Glutamatergic neuron (in vitro differentiated cells): Measurements from ENCODE around the gene POLR2J2. TPM values are rescaled to one million over a fixed set of nuclear protein-coding genes. Genes with fewer than 3 reads are reported as not detected.
"Not testable (repeated sequence)": the region's sequence is repeated elsewhere in the genome, so short reads cannot be mapped to it uniquely, and the experiment has no call there.

ENCODE experiments used
- DNase-seq: peaks from one replicate; pipeline ENCODE4 v3.0.0; 2022
- H3K27ac Mint-ChIP-seq: one replicate; pipeline ENCODE4 v1.8.0; 2020; ENCODE audit warnings: mild to moderate bottlenecking, mixed read lengths, inconsistent platforms; ENCODE audit not compliant: unreplicated experiment
- H3K27me3 Mint-ChIP-seq: one replicate; pipeline ENCODE4 v1.8.0; 2020; ENCODE audit warnings: mild to moderate bottlenecking, moderate library complexity, mixed read lengths, inconsistent platforms; ENCODE audit not compliant: unreplicated experiment
- H3K36me3 Mint-ChIP-seq: one replicate; pipeline ENCODE4 v1.8.0; 2020; ENCODE audit warnings: mild to moderate bottlenecking, mixed read lengths, inconsistent platforms; ENCODE audit not compliant: unreplicated experiment
- H3K4me1 Mint-ChIP-seq: one replicate; pipeline ENCODE4 v1.8.0; 2020; ENCODE audit warnings: mild to moderate bottlenecking, low read depth, mixed read lengths, inconsistent platforms; ENCODE audit not compliant: unreplicated experiment
- H3K4me3 Mint-ChIP-seq: one replicate; pipeline ENCODE4 v1.8.0; 2020; ENCODE audit warnings: mild to moderate bottlenecking, mixed read lengths, inconsistent platforms; ENCODE audit not compliant: unreplicated experiment
- H3K9me3 Mint-ChIP-seq: one replicate; pipeline ENCODE4 v1.8.0; 2020; ENCODE audit warnings: mild to moderate bottlenecking, moderate library complexity, mixed read lengths, inconsistent platforms; ENCODE audit not compliant: unreplicated experiment
- total RNA-seq: library from RNA; stranded (reverse); fragmentation: NEBNext Ultra II Directional; extraction: Animal tissue kit (Norgen Biotek cat#: 25700); gene quantifications from one replicate; pipeline ENCODE4 v1.2.1, GENCODE V29; 2021; ENCODE audit not compliant: unreplicated experiment

The POLR2J2 gene
- total RNA-seq, 1 donor from 2014 or later, result 13.4 TPM

- not testable (repeated sequence) for H3K36me3 Mint-ChIP-seq, H3K4me3 Mint-ChIP-seq, H3K27me3 Mint-ChIP-seq, H3K27ac Mint-ChIP-seq, H3K9me3 Mint-ChIP-seq, H3K4me1 Mint-ChIP-seq
- DNase-seq, result peak; percentile 2
Observed at GRCh38 chr7:102647813-102648212, 23.6 kb downstream of the POLR2J2 start.

DNA sequence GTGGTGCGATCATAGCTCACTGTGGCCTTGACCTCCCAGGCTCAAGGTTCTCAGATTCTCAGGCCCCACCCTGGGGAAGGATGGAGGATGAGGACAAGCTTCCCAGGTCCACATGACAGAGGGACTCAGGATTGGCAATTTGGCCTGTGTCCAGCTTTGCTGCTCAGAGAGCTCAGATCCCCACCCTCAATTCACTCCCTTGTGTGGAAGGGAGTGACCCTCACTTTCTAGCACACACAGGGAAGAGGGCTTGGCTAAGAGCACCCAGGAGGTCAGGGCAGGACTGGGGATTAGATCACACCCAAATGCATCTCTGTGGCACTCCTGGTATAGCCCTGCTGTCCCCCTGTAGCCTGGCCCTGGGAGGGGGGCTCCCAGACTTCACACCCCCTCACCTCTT lies 28.1 kb downstream of the POLR2J2 start:
- H3K27ac Mint-ChIP-seq, H3K4me3 Mint-ChIP-seq, H3K27me3 Mint-ChIP-seq, H3K36me3 Mint-ChIP-seq, H3K9me3 Mint-ChIP-seq, H3K4me1 Mint-ChIP-seq, DNase-seq: not testable (repeated sequence)

GRCh38 chr7:102642691-102643090 lies 28.8 kb downstream of the POLR2J2 start, which contains the start of gene UPK3BL1:
TSS of gene UPK3BL1 (minus strand) at chr7:102642791. CDS start at chr7:102642741, 50 bp downstream.
- not testable (repeated sequence) for H3K27ac Mint-ChIP-seq, H3K9me3 Mint-ChIP-seq, DNase-seq, H3K4me3 Mint-ChIP-seq, H3K4me1 Mint-ChIP-seq, H3K36me3 Mint-ChIP-seq, H3K27me3 Mint-ChIP-seq

GRCh38 chr7:102638848-102639247 lies 32.6 kb downstream of the POLR2J2 start:
- H3K36me3 Mint-ChIP-seq, H3K27me3 Mint-ChIP-seq, H3K4me1 Mint-ChIP-seq, H3K27ac Mint-ChIP-seq, H3K4me3 Mint-ChIP-seq, H3K9me3 Mint-ChIP-seq: not testable (repeated sequence)
- peak; percentile 1 for DNase-seq

DNA sequence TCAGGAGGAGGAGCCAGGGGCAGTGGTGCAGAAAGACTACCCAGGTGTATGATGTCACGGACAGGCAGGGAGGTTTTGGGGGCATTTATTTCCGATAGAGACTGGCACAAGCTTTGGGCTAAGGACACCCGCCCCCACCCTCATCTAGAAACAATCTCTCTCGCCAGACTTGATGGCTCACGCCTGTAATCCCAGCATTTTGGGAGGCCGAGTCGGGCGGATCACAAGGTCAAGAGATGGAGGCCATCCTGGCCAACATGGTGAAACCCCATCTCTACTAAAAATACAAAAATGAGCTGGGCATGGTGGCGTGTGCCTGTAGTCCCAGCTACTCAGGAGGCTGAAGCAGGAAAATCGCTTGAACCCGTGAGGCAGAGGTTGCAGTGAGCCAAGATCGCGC lies 34.5 kb downstream of the POLR2J2 start:
- H3K36me3 Mint-ChIP-seq, H3K4me3 Mint-ChIP-seq, DNase-seq, H3K9me3 Mint-ChIP-seq, H3K27ac Mint-ChIP-seq, H3K27me3 Mint-ChIP-seq, H3K4me1 Mint-ChIP-seq: not testable (repeated sequence)

DNA sequence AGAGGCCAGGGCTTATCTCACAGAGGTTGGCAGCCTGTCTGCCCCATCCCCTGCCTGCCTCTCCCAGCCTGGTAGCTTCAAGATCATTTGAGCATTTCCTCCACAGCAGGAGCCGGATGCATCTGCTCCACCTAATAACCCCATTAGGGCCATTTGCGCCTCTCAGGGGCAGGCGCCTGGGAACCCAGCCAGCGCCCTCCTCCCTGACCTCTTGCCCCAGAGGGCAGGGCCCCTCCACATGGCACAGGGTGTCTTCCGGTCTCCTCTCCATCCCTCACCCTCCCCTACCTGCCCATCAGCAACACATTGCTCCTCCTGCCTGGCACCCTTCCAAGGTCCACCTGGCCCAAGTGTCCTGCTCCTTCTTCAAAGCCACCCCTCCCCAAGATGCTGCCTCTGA lies 36.1 kb downstream of the POLR2J2 start:
- not testable (repeated sequence) for H3K36me3 Mint-ChIP-seq, H3K9me3 Mint-ChIP-seq, H3K27ac Mint-ChIP-seq, DNase-seq, H3K27me3 Mint-ChIP-seq, H3K4me3 Mint-ChIP-seq, H3K4me1 Mint-ChIP-seq

GRCh38 chr7:102634299-102634698 lies 37.2 kb downstream of the POLR2J2 start:
- not testable (repeated sequence) for H3K27me3 Mint-ChIP-seq, H3K9me3 Mint-ChIP-seq, H3K27ac Mint-ChIP-seq, H3K4me3 Mint-ChIP-seq, H3K36me3 Mint-ChIP-seq, H3K4me1 Mint-ChIP-seq
- DNase-seq, result peak; percentile 6

- H3K9me3 Mint-ChIP-seq, H3K4me1 Mint-ChIP-seq, H3K27ac Mint-ChIP-seq, H3K36me3 Mint-ChIP-seq, DNase-seq, H3K27me3 Mint-ChIP-seq, H3K4me3 Mint-ChIP-seq: not testable (repeated sequence)
Observed at GRCh38 chr7:102630622-102631021, 40.8 kb downstream of the POLR2J2 start.

DNA sequence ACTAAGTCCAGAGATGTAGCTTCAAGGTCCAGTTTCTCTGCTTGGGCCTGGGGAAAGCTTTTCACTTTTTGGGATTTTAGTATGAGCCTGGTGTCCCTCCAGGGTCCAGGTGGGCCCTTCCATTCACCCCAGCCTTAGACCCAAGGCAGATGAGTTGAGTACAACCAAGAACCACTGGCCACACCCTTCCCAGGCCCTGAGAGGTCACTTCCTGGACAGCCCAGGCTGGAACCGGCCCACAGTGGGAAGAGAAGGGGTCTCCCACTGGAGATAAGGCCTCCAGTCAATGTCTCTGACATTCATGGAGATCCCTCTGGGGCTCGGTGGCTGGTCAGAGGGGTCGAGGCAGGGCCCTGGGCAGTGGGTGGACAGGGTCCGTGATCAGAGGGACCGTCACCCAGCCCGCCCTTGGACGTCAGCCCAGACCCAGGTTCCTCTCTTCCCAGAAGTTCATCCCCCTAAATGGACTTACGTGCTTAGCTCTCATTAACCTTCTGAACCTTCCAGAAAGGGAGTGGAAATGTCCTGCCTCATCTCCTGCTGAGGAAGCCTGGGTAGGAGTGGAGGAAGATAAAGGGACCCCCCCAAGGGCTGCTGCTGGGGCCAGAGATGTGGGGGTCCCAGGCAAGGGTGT lies 44.1 kb downstream of the POLR2J2 start:
- H3K4me3 Mint-ChIP-seq, H3K27me3 Mint-ChIP-seq, DNase-seq, H3K9me3 Mint-ChIP-seq, H3K27ac Mint-ChIP-seq, H3K36me3 Mint-ChIP-seq, H3K4me1 Mint-ChIP-seq: not testable (repeated sequence)

DNA sequence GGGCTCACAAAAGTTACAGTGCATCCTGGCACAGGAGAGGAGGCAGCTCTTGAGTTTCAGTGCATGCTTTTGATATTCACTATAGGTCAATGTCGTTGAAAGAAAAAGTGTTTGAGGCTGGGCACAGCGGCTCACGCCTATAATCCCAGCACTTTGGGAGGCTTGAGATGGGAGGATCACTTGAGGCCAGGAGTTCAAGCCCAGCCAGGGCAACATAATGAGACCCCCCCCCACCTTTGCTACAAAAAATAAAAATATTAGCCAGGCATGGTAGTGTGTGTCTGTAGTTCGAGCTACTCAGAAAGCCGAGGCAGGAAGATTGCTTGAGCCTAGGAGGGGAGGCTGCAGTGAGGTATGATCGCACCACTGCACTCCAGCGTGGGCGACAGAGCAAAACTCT lies 53.3 kb downstream of the POLR2J2 start:
- not testable (repeated sequence) for H3K9me3 Mint-ChIP-seq, DNase-seq, H3K4me3 Mint-ChIP-seq, H3K27ac Mint-ChIP-seq, H3K27me3 Mint-ChIP-seq, H3K36me3 Mint-ChIP-seq, H3K4me1 Mint-ChIP-seq

- H3K36me3 Mint-ChIP-seq, H3K4me1 Mint-ChIP-seq, H3K4me3 Mint-ChIP-seq, DNase-seq, H3K27ac Mint-ChIP-seq, H3K27me3 Mint-ChIP-seq, H3K9me3 Mint-ChIP-seq: not testable (repeated sequence)
Observed at GRCh38 chr7:102616507-102617125, 54.8 kb downstream of the POLR2J2 start, which contains the start of gene RASA4. TSS of gene RASA4 (minus strand) at chr7:102616756. CDS start at chr7:102616689, 67 bp downstream.
